Mucosa of gallbladder (tissue), 1 donor: ENCODE data around the gene KCMF1. TPM values are rescaled to one million over a fixed set of nuclear protein-coding genes. Genes with fewer than 3 reads are reported as not detected.
A peak's percentile ranks its signal among the peaks of the same experiment; 100 is the strongest.

Experiments
- DNase-seq: peaks from one replicate; pipeline ENCODE4 v3.0.0-alpha.2; 2020; ENCODE audit warnings: low spot score
- total RNA-seq: library from RNA; stranded (reverse); gene quantifications from one replicate; pipeline ENCODE4 v1.2.1, GENCODE V29; 2021
- donor health status: DM: no; HTN: no; CAD: no.

The KCMF1 gene
- total RNA-seq, 1 donor from 2014 or later, result 60.1 TPM

- no peak for DNase-seq
Observed at GRCh38 chr2:85022232-85022631, 51.3 kb downstream of the KCMF1 start.

GRCh38 chr2:85024372-85025047 lies 53.5 kb downstream of the KCMF1 start:
- no peak for DNase-seq

GRCh38 chr2:85032621-85033020 lies 61.7 kb downstream of the KCMF1 start:
- no peak for DNase-seq

GRCh38 chr2:85033388-85033787 lies 62.4 kb downstream of the KCMF1 start:
- DNase-seq, result no peak

GRCh38 chr2:85034158-85034557 lies 63.2 kb downstream of the KCMF1 start:
- DNase-seq, result no peak

GRCh38 chr2:85037622-85038021 lies 66.7 kb downstream of the KCMF1 start:
- no peak for DNase-seq

- DNase-seq, result no peak
Observed at GRCh38 chr2:85042330-85042729, 71.4 kb downstream of the KCMF1 start.

GRCh38 chr2:85048534-85048933 lies 77.6 kb downstream of the KCMF1 start:
- no peak for DNase-seq

- DNase-seq, result peak; percentile 14
Observed at GRCh38 chr2:85049236-85049635, 78.3 kb downstream of the KCMF1 start.

- DNase-seq, result no peak
Observed at GRCh38 chr2:85053802-85054201, 82.8 kb downstream of the KCMF1 start.

GRCh38 chr2:85057226-85057962 lies 86.4 kb downstream of the KCMF1 start:
- DNase-seq, result no peak

GRCh38 chr2:85061896-85062295 lies 90.9 kb downstream of the KCMF1 start:
- no peak for DNase-seq

GRCh38 chr2:85062565-85062964 lies 91.6 kb downstream of the KCMF1 start:
- DNase-seq, result no peak

GRCh38 chr2:85063981-85064599 lies 93.1 kb downstream of the KCMF1 start:
- no peak for DNase-seq

GRCh38 chr2:85064927-85065577 lies 94.1 kb downstream of the KCMF1 start:
- DNase-seq, result no peak

- DNase-seq, result no peak
Observed at GRCh38 chr2:85066006-85066740, 95.2 kb downstream of the KCMF1 start.

GRCh38 chr2:85066874-85067351 lies 96.0 kb downstream of the KCMF1 start:
- DNase-seq, result peak; percentile 65

GRCh38 chr2:85071096-85071495 lies 100.1 kb downstream of the KCMF1 start:
- no peak for DNase-seq

GRCh38 chr2:85073033-85073432 lies 102.1 kb downstream of the KCMF1 start:
- no peak for DNase-seq

- no peak for DNase-seq
Observed at GRCh38 chr2:85076618-85077274, 105.8 kb downstream of the KCMF1 start.

GRCh38 chr2:85077859-85078419 lies 107.0 kb downstream of the KCMF1 start:
- no peak for DNase-seq
